IMR-90 (cell line): Measurements from ENCODE around the gene PCID2.

ENCODE experiments used
- BHLHE40 ChIP-seq: fragments of 150-350 bp; IDR thresholded peaks from 2 replicates; pipeline ENCODE4 v1.6.1; 2016; ENCODE audit warnings: mild to moderate bottlenecking, low read depth, low read length
- CEBPB ChIP-seq: IDR thresholded peaks from 2 replicates; pipeline ENCODE4 v1.6.1; 2012; ENCODE audit warnings: low read depth, low read length, improper control_type of control experiment
- CHD1 ChIP-seq: IDR thresholded peaks from 2 replicates; pipeline ENCODE4 v1.6.1; 2012; ENCODE audit warnings: low read depth, low read length, improper control_type of control experiment
- CTCF ChIP-seq: conservative IDR thresholded peaks from 2 replicates; pipeline ENCODE4 v1.5.1; 2012; ENCODE audit warnings: mild to moderate bottlenecking, low read depth, low read length, improper control_type of control experiment
- FOS ChIP-seq: fragments of 150-350 bp; IDR thresholded peaks from 2 replicates; pipeline ENCODE4 v1.6.1; 2016; ENCODE audit warnings: low read depth, low read length
- MAZ ChIP-seq: IDR thresholded peaks from 2 replicates; pipeline ENCODE4 v1.6.1; 2012; ENCODE audit warnings: low read depth, mild to moderate bottlenecking, low read length, improper control_type of control experiment, moderate library complexity, borderline replicate concordance
- MXI1 ChIP-seq: IDR thresholded peaks from 2 replicates; pipeline ENCODE4 v1.6.1; 2012; ENCODE audit warnings: low read depth, mild to moderate bottlenecking, low read length, moderate library complexity, borderline replicate concordance
- NFE2L2 ChIP-seq: fragments of 150-350 bp; IDR thresholded peaks from 2 replicates; pipeline ENCODE4 v1.6.1; 2016; ENCODE audit warnings: low read depth, mild to moderate bottlenecking, low read length
- POLR2A ChIP-seq: IDR thresholded peaks from 2 replicates; pipeline ENCODE4 v1.6.1; 2012; ENCODE audit warnings: mild to moderate bottlenecking, low read depth, low read length
- RAD21 ChIP-seq: IDR thresholded peaks from 2 replicates; pipeline ENCODE4 v1.6.1; 2012; ENCODE audit warnings: low read length, improper control_type of control experiment
- RCOR1 ChIP-seq: IDR thresholded peaks from 2 replicates; pipeline ENCODE4 v1.6.1; 2012; ENCODE audit warnings: mild to moderate bottlenecking, low read length, improper control_type of control experiment; ENCODE audit not compliant: insufficient replicate concordance
- SMC3 ChIP-seq: fragments of 150-350 bp; IDR thresholded peaks from 2 replicates; pipeline ENCODE4 v1.6.1; 2016; ENCODE audit warnings: low read depth, mild to moderate bottlenecking, antibody characterized with exemption, low read length, moderate library complexity
- USF2 ChIP-seq: fragments of 150-350 bp; IDR thresholded peaks from 2 replicates; pipeline ENCODE4 v1.6.1; 2017; ENCODE audit warnings: mild to moderate bottlenecking, antibody characterized with exemption, low read length, low read depth

GRCh38 chr13:113224486-113224885, 16.0 kb upstream of the PCID2 start:
- no peak for TF ChIP-seq POLR2A
- no peak for TF ChIP-seq CTCF
- no peak for TF ChIP-seq MXI1
- no peak for TF ChIP-seq SMC3
- no peak for TF ChIP-seq CHD1
- no peak for TF ChIP-seq CEBPB
- no peak for TF ChIP-seq RCOR1
- no peak for TF ChIP-seq RAD21
- no peak for TF ChIP-seq USF2
- no peak for TF ChIP-seq FOS
- TF ChIP-seq BHLHE40 = no peak
- TF ChIP-seq MAZ = no peak
- TF ChIP-seq NFE2L2 = no peak
